ENCODE results near the gene ASCC1.

The ASCC1 gene

GRCh38 chr10:72097448-72098300 lies 118.4 kb downstream of the ASCC1 start:
- DNase-seq (ENCODE audit: low spot score), result peak; percentile 92

DNA sequence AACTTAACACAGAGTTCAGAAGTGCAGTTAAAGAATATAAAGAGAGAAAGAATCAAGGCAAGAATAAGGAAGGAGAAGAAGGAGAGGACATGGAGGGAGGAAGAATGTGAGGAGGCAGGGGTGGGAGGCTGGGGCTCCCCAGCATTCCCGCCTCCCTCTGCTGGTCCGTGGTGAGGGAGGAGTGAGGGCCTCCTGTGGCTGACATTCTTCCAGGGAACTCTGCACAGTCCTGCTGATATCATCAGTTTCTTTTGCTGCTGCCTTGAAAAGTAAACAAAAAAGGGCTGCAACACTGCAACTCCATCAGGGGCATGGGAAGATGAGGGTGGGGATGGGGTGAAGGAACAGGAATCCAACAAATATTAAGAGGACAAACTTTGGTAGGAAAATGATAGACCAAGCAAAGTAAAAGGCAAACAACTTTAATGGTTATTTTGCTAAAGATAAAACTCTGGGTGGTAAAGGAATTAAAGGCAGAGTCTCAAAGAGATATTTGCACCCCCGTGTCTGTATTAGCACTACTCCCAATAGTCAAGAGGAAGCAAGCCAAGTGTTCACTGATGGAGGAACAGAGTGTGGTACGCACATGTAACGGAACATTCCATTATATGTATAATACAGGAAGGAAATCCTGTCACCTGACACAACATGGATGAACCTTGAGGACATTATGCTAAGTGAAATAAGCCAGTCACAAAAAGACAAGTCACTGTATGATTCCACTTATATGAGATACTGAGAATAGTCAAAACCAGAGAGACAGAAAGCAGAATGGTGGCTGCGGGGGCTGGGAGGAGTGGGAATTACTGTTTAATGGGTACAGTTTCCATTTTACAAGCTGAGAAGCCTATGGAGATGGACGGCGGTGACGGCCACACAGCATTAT lies 119.7 kb downstream of the ASCC1 start:
- DNase-seq (ENCODE audit: low spot score), result no peak

DNA sequence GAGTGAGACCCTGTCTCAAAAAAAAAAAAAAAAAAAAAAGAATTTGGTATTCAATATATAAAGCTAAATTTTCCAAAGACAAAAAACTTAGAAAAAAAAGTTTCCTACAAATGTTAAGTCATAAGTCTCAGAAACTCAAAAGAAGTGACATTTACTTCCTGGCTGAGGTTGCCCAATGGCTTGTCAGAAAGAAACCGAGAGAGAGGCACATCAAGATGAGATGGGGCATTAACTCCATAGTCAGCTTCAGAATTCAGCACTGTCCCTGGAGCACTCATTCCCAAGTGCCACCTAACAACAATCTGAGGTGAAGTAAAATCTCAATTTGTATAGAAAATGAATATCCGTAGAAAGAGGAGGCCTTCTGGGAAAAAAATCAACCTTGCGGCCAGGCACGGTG lies 120.9 kb downstream of the ASCC1 start:
- DNase-seq (ENCODE audit: low spot score), result no peak

DNA sequence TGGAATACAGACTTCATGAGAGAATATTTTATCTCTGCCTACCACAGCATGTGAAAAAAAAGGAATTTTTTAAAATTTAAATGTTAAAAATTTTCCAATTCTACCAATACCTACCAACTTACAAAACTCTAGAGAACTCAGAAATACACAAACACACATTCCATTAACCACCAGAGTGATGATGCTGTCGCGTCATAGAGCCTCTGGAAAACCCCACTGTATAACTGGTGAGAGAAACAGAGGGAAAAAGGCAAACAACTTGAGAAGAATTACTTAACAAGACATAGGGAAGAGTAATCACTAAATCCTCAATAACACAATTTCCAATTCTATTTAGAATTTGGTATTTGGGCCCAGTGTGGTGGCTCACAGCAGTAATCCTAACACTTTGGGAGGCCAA lies 121.5 kb downstream of the ASCC1 start:
- DNase-seq (ENCODE audit: low spot score), result no peak

- no peak for DNase-seq (ENCODE audit: low spot score)
Measured at GRCh38 chr10:72093450-72093849, 122.6 kb downstream of the ASCC1 start.

DNA sequence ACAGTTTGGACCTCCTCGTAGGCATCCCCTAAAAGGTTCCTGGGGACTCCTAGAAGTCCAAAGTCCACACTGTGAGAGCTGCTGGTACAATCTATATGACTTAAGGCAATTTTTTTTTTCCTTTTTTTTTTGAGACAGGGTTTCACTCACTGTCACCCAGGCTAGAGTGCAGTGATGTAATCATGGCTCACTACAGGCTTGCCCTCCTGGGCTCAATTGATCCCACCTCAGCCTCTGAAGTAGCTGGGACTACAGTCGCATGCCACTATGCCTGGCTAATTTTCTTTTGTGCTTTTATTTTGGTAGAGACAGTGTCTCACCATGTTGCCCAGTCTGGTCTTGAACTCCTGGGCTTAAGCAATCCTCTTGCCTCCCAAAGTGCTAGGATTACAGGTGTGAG lies 123.1 kb downstream of the ASCC1 start:
- DNase-seq (ENCODE audit: low spot score), result no peak

DNA sequence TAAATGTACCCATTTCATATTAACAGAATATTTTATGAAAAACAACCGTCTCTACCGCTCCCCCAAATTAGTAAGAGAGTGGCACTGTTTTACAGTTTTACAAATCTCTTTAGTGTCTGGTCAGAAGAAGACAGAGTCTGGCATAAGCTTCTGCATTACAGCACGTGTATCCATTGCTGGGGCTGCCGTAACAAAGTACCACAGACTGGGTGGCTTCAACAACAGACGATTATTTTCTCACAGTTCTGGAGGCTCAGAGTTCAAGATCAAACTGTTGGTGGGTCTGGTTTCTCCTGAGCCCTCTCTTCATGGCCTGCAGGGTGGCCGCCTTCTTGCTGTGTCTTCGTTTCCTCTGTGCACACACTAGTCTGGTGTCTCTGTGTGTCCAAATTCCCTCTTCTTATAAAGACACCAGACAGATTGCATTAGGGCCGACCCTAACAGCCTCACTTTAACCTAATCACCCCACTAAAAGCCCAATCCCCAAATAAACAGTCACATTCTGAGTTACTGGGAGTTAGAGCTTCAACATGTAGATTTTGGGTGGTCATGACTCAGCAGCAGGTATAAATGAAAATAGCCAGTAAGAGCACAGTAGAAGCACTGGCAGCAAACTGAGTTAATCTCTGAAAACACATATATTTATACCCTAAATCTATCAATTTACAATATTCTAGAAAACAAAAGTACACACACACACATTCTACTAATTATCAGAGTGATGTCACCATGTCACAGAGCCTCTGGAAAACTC lies 123.7 kb downstream of the ASCC1 start:
- no peak for DNase-seq (ENCODE audit: low spot score)

- DNase-seq (ENCODE audit: low spot score), result no peak
Measured at GRCh38 chr10:72090326-72090725, 125.8 kb downstream of the ASCC1 start.

GRCh38 chr10:72089618-72090017 lies 126.5 kb downstream of the ASCC1 start:
- DNase-seq (ENCODE audit: low spot score), result no peak

- no peak for DNase-seq (ENCODE audit: low spot score)
Measured at GRCh38 chr10:72088889-72089575, 127.0 kb downstream of the ASCC1 start.

- no peak for DNase-seq (ENCODE audit: low spot score)
Measured at GRCh38 chr10:72087969-72088888, 127.8 kb downstream of the ASCC1 start, which contains the start of gene SPOCK2. Gene SPOCK2, minus strand, starts transcription at chr10:72088551. Its CDS starts 223 bp downstream, at chr10:72088328.

- DNase-seq (ENCODE audit: low spot score), result no peak
Measured at GRCh38 chr10:72087392-72087968, 128.6 kb downstream of the ASCC1 start.

DNA sequence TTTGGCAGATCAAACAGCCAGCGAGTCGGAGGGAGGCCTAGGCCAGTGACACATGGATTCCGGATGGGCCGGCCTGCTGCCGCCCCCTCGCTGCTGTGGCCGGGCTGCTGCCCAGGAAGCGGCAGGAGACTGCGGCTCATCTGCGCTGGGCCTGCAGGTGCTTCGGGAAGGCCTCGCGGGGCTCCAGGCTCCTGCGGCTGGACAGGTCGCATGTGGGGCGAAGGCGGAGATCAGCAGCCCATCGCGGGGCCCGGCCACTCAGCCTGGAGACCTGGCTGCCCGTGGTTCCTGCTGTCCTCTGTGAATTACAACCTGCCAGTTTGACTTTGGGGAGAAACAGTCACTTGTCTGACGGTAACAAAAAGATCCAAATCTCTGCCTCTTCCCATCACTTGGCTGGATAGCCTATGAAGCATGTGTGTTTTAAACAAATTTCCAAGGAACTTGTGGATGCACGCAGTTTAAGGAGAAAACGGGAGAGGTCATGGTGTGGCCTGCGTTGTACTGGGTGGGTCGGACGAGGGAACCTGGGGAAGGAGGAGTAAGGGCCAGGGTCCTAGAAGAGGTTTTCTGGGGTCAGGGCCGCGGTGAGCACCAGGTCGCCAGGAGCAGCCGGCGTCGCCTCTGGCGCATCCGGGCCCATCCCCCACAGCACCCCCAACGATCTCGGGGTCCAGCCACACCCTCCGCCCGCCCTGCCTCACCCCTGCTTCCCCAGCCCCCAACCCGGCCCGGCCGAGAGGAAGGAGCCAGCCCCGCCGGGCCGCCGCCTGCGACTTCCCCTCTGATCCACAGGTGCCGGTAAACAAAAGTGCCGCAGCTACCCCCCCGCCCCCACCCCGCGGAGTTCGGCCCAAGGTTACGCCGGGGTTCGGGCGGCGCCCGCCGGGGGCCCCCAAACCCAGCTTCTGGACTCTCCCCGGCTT lies 129.3 kb downstream of the ASCC1 start:
- no peak for DNase-seq (ENCODE audit: low spot score)

DNA sequence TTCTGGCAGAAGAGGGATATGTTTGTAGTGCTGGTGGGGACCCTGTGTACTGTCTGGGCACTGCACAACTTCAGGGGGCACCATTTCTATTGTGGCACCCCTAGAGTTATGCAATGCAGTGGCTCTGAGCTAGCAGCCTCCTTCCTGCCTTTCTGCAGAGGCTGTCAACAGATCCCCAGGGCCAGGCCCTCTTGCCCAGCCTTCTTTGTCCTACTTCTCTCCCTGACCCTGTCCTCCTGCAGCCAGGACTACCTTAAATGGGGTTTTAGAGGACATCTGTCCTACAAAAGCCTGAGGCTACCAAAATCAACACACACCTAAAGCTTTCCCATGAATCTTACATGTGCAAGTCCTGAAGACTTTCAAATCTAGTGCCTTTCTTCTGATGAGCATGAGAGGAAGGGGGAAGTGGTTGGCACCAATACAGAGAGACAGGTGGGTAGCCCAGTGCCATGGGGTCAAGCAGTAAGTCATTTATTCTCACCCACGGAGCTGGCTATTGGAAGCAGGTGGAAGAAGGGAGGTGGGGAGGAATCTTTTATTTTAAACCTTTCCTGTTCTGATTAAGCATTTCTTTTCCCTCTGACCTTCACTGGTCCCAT lies 130.1 kb downstream of the ASCC1 start:
- DNase-seq (ENCODE audit: low spot score), result no peak

DNA sequence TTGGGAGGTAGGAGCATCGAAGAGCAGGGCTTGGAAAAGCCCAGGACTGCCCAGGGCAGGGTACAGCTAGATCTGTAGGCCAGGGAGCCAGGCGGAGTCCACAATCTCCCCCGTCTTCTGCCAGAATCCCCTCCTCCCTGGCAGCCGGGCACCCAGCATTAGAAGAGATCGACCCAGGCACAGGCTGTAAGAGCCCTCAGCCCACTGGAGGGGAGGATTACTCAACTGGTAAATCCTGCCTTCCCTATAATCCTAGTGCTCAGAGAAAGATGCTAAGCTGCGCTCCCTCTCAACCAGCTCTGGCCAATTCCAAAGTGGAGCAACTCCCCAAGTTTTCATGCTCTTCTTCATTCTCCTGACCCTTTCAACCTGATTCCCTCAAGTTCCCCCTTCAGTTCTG lies 130.9 kb downstream of the ASCC1 start:
- no peak for DNase-seq (ENCODE audit: low spot score)

GRCh38 chr10:72083790-72084459 lies 132.2 kb downstream of the ASCC1 start:
- DNase-seq (ENCODE audit: low spot score), result no peak

DNA sequence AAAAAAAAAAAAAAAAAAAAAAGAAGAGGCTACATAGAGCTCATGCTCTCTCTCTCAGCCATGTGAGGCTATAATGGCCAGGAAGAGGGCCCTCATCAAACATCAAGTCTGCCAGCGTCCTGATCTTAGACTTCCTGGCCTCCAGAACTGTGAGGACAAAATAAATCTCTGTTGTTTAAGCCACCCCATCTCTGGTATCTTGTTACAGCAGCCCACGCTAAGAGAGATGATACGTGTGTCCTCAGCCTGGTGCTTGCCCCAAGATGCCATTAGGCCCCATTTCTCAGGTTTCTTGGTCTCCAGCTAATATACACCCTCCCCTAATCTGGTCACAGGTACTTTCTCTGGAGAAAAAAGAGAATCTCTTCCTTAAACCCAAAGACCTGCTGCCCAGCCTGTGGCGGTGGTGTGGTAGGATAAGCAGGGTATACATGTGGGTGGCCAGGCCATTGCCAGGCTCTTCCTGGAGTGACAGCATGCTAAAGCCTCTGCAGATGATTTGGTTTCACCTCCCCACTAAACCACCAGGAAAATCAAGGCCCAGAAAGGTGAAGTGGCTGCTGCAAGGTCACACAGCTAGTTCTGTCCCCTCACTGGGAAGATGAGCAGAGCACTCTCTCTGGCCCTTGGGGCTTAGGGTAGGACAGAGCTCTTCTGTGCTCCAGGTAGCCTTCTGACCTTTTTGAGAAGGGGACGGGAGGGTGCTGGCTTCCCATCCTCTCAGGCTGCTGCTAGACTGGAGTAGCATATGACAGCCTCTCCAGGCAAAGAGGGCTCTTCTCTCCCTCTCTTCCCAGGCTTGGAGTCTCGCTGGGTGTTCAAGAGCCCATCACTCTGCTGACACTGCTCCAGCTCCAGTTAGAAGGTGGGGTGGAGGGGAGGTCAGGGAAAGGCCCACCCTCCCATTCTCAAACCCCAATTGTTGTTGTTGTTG lies 133.0 kb downstream of the ASCC1 start:
- no peak for DNase-seq (ENCODE audit: low spot score)
